GM12875 (cell line): ENCODE results near the gene FAM240A.

Experiments
- H3K4me3 ChIP-seq: one replicate; pipeline ENCODE4 v1.5.1; 2011; ENCODE audit warnings: low read depth, low read length, control low read depth
- CTCF ChIP-seq: IDR thresholded peaks from 2 replicates; pipeline ENCODE4 v1.5.1; 2011; ENCODE audit warnings: low read depth, mild to moderate bottlenecking, control low read depth, inconsistent platforms, low read length, moderate library complexity, borderline replicate concordance; ENCODE audit not compliant: insufficient read depth

Gene FAM240A

GRCh38 chr3:46643701-46644100 lies 31.4 kb downstream of the FAM240A start:
- H3K4me3 ChIP-seq = no peak overlapping the region
- no peak for TF ChIP-seq CTCF

GRCh38 chr3:46646700-46647099 lies 34.4 kb downstream of the FAM240A start:
- no peak overlapping the region for H3K4me3 ChIP-seq
- TF ChIP-seq CTCF = no peak

DNA sequence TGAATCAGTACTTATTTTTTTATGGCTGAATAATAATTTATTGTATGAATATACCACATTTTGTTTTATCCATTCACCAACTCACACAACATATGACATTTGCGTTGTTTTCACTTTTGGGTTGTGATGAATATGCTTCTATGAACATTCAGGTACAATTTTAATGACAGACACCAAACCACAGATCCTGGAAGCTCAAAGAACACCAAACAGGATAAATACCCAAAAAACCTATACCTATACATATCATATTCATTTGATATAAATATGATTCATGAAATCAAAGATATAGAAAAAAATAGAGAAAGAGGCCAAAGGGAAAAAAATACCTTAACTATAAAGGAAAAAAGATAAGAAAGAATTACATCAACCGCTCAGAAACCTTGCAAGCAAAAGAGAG lies 35.8 kb downstream of the FAM240A start:
- TF ChIP-seq CTCF = no peak
- H3K4me3 ChIP-seq = no peak overlapping the region

DNA sequence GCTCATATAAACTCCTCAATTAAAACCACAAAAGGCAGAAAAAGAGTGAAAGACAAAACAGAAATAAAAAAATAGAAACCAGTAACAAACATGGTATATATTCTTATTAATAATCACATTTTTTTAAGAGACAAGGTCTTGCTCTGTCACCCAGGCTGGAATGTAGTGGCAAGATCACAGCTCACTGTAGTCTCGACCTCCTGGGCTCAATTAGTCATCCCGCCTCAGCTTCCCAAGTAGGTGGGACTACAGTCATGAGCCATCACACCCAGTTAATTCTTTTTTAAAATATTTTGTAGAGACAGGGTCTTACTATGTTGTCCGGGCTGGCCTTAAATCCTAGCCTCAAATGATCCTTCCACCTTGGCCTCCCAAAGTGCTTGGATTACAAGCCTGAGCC lies 37.1 kb downstream of the FAM240A start:
- no peak for TF ChIP-seq CTCF
- no peak overlapping the region for H3K4me3 ChIP-seq

GRCh38 chr3:46651084-46651483 lies 38.8 kb downstream of the FAM240A start:
- H3K4me3 ChIP-seq = no peak overlapping the region
- no peak for TF ChIP-seq CTCF

DNA sequence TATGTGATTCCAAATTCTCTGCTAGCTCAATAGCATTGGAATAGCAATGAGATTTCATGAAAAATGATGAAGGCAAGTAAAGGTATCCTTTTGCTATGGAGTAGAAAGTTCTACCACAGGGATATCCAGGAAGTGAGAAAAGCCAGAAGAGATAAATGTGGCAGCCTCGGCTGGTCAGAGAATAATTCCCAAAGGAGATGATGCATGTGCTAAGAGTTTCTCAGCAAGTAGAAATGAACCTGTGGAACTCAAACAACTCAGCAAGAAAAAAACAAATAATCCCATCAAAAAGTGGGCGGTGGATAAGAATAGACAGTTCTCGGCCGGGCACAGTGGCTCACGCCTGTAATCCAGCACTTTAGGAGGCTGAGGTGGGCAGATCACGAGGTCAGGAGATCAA lies 42.9 kb downstream of the FAM240A start:
- no peak for TF ChIP-seq CTCF

DNA sequence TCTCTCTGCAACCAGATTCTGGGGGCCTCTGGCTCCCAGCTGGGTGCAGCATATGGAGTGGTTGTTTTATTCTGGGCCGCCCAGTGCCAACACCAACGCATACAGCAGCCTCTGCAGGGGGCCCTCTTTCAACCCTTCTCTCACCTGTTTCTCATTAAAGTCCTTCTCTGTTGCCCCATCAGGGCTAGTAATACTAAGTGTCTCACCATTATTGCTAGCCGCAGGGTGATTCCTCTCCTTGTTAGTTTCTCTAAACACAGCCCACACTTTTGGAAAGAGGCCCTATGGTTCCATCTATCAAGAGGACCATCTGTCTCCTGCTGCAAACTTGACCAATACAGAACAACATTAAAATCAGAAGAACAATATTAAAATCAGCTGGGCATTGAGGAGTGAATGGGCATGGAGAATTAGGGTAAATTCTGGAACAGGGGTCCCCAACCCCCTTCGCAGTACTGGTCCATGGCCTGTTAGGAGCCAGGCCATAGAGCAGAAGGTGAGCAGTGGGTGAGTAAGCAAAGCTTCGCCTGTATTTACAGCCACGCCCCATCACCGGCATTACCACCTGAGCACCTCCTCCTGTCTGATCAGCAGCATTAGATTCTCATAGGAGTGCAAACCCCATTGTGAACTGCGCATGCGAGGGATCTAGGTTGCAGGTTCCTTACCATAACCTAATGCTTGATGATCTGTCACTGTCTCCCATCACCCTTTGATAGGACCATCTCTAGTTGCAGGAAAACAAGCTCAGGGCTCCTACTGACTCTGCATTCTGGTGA lies 44.6 kb downstream of the FAM240A start:
- H3K4me3 ChIP-seq = no peak overlapping the region
- no peak for TF ChIP-seq CTCF

More for the DNA sequence above, 42.9 kb downstream of the FAM240A start:
- no peak overlapping the region for H3K4me3 ChIP-seq
